ENCODE results near the gene ATF7.
"Not testable (repeated sequence)": the region's sequence is repeated elsewhere in the genome, so short reads cannot be mapped to it uniquely, and the experiment has no call there.

ATF7 gene

GRCh38 chr12:53564278-53564677 is 61.9 kb downstream of the ATF7 start:
- no peak for DNase-seq

- DNase-seq, result no peak
Measured at GRCh38 chr12:53563452-53564028, 62.6 kb downstream of the ATF7 start.

- DNase-seq, result peak; percentile 63
Measured at GRCh38 chr12:53561590-53561953, 64.6 kb downstream of the ATF7 start.

GRCh38 chr12:53560912-53561589 is 65.1 kb downstream of the ATF7 start:
- DNase-seq, result peak; percentile 11

- DNase-seq, result no peak
Measured at GRCh38 chr12:53560351-53560750, 65.8 kb downstream of the ATF7 start.

DNA sequence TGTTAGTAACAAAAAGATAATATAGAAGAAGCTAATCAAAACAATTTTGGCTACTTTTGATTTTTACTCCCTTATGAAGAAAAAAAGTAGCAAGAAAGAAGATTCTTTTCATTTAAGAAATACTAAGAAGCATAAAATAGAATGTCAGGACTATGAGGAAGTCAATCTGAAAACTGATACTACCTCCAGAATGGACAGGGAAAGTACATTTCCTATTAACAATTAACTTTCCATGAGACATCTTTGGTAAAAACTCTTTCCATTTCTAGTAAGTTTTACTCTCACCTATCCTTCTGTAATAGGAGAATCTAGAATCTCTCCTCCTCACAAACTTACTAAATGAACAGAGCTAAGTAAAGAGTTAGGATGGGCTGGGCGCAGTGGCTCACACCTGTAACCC is 67.6 kb downstream of the ATF7 start:
- DNase-seq, result no peak

DNA sequence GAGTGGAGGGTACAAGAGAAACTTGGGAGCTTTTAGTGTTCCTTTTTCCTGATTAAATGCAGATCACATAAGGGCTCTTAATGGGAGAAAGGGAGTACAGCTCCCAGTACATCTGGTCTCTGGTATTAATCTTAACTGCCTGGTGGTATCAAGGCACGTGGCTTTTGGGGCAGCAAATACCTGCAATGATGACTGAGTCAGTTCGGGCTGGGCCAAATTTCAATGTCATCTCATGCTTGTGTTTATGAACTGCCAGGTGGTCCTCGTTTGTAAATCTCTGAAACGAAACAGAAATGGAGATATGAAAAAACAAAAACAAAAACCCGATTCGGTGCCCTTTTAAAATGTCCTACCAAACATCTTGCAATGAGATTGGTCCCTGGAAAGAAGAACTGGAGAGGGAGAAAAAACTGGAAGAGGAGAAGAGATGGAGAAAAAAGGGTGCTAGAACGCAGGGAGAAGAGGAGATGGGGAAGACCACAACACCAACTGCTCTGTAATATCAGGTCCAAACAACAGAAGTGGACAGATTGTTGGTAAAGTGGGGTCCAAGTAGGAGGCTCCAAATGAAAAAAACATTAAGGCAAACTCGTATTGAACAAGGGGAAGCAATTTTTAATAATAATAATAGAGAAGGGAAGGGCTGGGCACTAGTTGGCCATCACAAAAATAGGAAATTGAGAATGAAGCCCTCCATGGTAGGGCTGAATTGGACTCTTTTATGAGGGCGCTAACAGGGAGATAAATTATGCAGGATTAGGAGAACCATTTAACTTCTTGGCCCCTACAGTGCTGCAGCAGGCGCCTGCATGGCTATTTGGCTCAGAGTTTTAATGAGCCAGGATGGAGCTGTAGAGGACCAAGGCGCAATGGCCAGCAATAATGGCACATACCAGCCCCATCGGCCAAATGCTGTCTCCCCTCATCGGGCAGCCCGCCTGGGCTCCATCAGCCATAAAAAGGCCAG is 73.5 kb downstream of the ATF7 start:
- no peak for DNase-seq

GRCh38 chr12:53551889-53552291 is 74.3 kb downstream of the ATF7 start:
- DNase-seq, result no peak

DNA sequence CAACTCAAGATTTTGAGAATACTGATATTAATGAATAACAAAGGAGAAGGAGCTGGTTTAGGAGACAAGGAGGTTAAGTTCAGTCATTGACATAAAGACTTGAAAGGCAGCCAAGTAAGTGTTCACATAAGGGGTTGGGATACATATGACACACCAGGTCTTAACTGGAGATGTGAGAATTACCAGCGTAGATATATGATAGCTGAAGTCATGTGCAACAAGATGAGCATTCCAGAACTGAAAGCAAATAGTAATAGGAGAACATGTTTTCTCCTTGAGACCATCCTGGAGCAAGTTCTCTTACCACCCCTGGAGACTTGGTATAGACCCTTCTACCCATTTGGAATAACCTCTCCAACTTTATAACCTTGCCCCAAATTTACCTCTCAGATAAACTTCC is 75.6 kb downstream of the ATF7 start:
- no peak for DNase-seq

GRCh38 chr12:53550131-53550530 is 76.1 kb downstream of the ATF7 start:
- not testable (repeated sequence) for DNase-seq

GRCh38 chr12:53548354-53548753 is 77.8 kb downstream of the ATF7 start:
- not testable (repeated sequence) for DNase-seq

DNA sequence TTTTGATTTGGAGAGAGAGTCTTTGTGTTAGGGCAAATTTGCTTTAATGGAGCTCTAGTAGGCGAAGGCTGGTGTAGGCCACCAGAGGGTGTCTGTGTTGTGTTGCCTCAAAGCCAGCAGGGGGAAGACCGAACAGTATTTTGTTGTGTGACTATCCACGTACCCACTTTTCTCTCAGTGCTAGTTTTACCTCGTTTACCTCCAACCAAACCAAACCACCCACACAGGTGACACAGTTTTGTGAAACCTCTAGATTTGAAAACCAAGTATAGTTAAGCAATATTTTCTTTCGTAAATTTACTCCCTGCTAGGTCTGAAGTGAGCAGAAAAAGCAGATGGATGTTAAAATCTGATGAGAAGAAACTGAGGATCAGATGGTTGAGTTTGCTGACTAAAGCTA is 82.6 kb downstream of the ATF7 start:
- peak; percentile 67 for DNase-seq

GRCh38 chr12:53539526-53539925 is 86.7 kb downstream of the ATF7 start:
- DNase-seq, result no peak

GRCh38 chr12:53538209-53538689 is 87.9 kb downstream of the ATF7 start:
- DNase-seq, result no peak

- DNase-seq, result no peak
Measured at GRCh38 chr12:53536962-53537361, 89.2 kb downstream of the ATF7 start.

DNA sequence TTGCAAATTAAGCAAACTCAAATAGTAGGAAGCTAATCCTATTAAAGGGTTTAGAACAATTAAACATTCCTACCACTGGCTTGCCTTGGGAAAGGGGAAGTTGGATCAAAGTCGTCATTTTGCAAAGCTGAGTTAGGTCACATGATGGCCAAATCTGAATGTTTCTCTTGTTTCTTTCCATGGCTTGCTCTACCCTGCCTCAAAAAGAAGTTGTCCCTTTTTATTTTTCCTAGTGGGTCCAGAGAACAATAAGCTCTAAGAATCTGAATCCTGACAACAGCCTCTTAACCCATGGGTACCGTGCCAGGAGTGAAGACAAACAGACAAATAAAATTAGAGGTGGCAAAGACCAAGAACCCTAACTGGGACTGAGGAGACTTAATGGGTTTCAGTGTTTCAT is 92.7 kb downstream of the ATF7 start:
- DNase-seq, result no peak

DNA sequence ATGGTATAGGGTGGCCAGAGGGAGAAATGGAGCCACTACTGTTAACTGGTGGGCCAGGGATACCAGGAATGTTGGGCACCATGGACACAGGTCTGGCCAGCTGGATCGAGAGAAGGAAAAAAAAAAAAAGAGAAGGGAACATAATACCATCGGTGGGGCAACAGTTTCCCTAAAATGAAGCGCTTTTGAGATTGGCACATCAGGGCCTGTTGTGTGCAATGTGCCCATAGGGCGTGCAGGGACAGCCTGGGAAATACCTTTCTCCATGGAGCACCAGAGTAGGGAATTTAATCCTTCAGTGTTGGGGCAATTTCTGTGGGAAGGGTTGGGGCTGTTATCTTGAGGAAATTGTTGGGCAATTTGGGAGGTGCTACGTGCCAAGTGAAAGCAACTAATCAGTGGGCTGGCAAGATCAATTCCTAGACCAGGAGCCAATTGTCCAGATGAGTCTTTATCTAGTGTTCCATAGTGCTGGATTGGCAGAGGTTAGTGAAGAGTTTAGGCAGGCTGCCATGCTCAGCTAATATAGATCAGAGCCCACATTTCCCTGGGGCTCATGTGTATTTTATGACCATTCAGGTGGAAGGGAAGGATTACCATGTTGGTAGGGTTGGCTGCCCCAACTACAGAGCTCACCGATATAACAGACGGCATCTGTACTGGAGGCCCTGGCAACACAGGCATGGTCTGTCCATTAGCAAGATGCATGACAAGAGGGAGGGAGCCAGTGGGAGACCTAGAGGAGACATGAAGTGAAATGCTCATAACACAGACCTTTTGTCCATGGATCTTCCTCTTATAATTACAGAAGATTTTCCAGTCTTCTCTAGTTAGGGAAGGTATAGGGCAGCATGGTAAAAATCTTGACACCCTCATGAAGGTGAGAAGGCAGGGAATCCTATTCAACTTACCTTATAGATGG is 93.4 kb downstream of the ATF7 start:
- no peak for DNase-seq

- DNase-seq, result no peak
Measured at GRCh38 chr12:53532021-53532420, 94.2 kb downstream of the ATF7 start.

GRCh38 chr12:53530920-53531319 is 95.3 kb downstream of the ATF7 start:
- DNase-seq, result no peak

DNA sequence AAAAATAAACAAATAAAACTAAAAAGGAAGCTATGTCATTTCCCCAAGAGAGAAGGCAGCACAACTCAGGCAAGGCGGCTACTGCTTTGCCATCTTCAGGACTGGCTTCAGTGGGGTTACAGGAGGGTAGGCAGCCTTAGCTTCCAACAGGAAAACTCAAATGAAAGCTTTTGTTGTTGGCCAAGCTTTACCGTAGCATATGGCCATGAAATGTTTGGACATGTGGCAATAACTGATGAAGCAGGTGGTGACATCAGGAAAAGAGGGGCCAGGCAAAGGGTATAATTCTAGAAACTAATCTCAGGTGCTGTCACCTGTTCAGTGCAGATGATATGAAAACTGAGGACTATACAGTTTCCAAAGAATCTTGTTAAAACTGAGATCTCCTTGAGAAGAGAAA is 96.1 kb downstream of the ATF7 start:
- no peak for DNase-seq

DNA sequence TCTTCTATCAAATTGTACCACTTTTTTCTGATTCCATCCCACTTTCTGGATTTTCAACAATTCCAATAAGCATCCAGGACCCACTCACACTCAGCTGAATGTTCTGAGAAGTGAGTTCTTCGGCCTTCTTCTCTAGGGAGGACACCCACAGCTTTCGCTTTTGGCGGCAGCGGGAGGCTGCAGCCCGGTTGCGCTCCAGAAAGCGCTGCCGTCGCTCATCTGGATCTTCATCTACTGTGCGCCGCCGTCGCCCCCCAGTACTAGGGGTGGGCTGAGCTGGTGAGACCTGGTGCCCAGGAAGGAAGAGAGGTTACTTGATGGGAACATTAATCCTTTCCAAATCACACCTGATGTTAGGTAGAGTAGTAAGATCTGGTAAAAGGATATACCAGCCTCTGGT is 101.7 kb downstream of the ATF7 start:
- no peak for DNase-seq

GRCh38 chr12:53523131-53523530 is 103.1 kb downstream of the ATF7 start:
- DNase-seq, result no peak

DNA sequence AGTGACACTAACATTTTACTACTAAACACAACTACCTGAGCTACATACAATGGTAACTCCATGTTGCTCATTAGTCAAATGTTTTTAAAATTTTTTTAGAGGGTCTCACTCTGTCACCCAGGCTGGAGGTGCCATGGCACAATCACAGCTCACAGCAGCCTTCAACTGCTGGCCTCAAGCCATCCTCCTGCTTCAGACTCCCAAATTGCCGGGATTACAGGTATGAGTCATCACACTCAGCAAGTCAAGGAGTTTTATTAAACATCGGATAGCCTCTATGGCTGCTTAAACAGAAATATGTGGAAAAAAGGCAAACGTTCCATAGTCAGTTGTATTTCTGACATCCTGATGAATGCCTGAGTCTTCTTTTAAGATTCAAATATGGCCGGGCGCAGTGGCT is 107.8 kb downstream of the ATF7 start:
- no peak for DNase-seq
